ENCODE measurements around the gene ELK1.
"Not testable (repeated sequence)": the region's sequence is repeated elsewhere in the genome, so short reads cannot be mapped to it uniquely, and the experiment has no call there.

ELK1 gene

DNA sequence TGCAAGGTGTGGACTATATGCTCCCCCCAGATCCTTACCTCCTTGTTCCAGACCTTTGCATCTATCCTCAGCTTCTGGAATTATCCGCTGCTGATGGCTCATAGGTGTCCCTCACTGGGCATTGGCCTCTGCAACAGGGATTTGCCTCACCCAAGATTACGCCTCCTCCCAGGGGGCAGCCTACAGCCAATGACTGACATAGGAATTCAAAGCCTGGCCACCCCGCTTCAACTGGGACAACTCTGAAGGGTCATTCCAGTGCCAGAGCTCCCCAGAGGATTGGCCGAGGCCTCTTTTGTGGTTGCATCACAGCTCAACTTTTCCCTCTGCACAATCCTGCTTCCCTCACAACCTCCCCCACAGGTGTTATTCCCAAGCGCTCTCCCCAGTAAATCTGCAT is 35.7 kb downstream of the ELK1 start:
- no peak for FAIRE-seq
- no peak for DNase-seq (ENCODE audit: insufficient read length, low spot score)

- no peak for DNase-seq (ENCODE audit: insufficient read length, low spot score)
- FAIRE-seq: no peak
These were observed 37.3 kb downstream of the ELK1 start for GRCh38 chrX:47613082-47613481.

GRCh38 chrX:47612418-47612817 is 37.9 kb downstream of the ELK1 start:
- no peak for DNase-seq (ENCODE audit: insufficient read length, low spot score)
- FAIRE-seq: no peak

DNA sequence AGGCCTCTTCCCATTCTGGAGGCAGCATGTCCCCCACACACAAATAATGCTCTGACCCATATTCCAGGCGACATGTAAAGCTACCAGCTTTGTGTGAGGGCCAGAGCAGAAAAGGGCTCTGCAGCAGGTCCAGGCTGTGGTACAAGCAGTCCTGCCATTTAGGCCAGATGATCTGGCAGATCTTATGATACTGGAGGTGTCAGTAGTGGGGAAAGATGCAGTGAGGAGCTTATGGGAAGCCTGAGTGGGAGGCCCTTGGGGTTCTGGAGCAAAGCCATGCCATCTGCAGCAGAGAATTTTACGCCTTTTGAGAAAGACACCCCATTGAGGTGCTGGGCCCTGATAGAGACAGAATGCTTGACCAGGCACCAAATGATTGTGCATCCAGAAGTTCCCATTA is 38.4 kb downstream of the ELK1 start:
- FAIRE-seq (no peak), DNase-seq (ENCODE audit: insufficient read length, low spot score) (no peak)

GRCh38 chrX:47611489-47611888 is 38.9 kb downstream of the ELK1 start:
- FAIRE-seq (no peak), DNase-seq (ENCODE audit: insufficient read length, low spot score) (no peak)

DNA sequence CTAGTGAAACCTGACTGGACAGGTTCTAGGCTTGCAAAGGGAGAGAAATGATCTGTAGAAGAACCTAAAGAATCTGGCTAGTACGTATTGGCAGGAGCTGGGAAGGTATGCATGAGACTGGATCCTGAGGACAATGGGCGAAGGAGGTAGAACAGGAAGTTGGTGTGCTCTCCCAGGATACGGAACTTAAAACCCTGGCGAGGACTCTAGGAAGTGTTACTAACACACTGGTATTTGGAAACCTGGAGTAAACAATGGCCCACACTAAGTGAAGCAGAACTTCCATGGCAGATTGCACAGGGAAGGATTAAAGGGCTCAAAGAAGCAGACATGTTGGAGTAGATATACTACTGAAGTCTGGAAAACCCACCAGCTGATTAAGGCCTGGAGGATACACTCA is 39.9 kb downstream of the ELK1 start:
- FAIRE-seq: no peak
- DNase-seq (ENCODE audit: insufficient read length, low spot score): no peak

GRCh38 chrX:47608130-47608810 is 42.1 kb downstream of the ELK1 start:
- FAIRE-seq: no peak
- no peak for DNase-seq (ENCODE audit: insufficient read length, low spot score)

- FAIRE-seq: no peak
- no peak for DNase-seq (ENCODE audit: insufficient read length, low spot score)
These were observed 43.3 kb downstream of the ELK1 start for GRCh38 chrX:47607091-47607490.

- DNase-seq (ENCODE audit: insufficient read length, low spot score) (no peak), FAIRE-seq (no peak)
These were observed 45.3 kb downstream of the ELK1 start for GRCh38 chrX:47605024-47605423.

GRCh38 chrX:47603125-47603524 is 47.2 kb downstream of the ELK1 start:
- DNase-seq (ENCODE audit: insufficient read length, low spot score); FAIRE-seq: not testable (repeated sequence)

DNA sequence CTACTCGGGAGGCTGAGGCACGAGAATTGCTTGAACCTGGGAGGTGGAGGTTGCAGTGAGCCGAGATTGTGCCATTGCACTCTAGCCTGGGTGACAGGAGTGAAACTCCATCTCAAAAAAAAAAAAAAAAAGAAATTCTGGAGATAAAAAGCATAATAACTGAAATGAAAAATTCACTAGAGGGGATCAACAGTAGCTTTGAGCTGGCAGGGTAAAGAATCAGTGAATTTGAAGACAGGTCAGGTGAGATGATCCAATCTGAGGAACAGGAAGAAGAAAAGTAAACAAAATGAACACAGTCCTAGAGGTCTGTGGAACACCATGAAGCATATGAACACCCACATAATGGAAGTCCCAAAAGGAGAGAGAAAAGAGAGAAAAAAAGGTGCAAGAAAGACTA is 53.1 kb downstream of the ELK1 start:
- no peak for FAIRE-seq
- no peak for DNase-seq (ENCODE audit: insufficient read length, low spot score)

DNA sequence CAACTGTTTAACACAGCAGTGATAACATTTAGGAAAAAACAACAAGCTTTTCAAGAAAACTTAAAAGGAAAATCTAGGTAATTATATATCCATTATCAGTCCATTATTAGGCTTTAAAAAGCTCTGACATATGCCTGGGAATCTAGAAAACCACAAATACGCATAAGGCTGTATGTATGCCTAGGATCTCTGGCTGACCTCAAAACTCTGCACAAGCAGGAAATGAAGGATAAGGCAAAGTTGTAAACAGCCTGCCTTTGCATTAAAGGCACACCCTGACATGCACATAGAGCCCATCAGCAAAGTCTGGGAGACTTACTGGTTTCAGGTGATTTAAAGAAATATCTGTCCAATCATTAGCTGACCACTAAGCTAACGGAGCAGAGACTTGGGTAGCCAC is 54.1 kb downstream of the ELK1 start:
- DNase-seq (ENCODE audit: insufficient read length, low spot score) (no peak), FAIRE-seq (no peak)

- FAIRE-seq (no peak), DNase-seq (ENCODE audit: insufficient read length, low spot score) (no peak)
These were observed 54.6 kb downstream of the ELK1 start for GRCh38 chrX:47595716-47596251.

GRCh38 chrX:47593522-47593921 is 56.8 kb downstream of the ELK1 start:
- DNase-seq (ENCODE audit: insufficient read length, low spot score): no peak
- FAIRE-seq: no peak

GRCh38 chrX:47590984-47591383 is 59.4 kb downstream of the ELK1 start:
- FAIRE-seq: no peak
- DNase-seq (ENCODE audit: insufficient read length, low spot score): no peak

DNA sequence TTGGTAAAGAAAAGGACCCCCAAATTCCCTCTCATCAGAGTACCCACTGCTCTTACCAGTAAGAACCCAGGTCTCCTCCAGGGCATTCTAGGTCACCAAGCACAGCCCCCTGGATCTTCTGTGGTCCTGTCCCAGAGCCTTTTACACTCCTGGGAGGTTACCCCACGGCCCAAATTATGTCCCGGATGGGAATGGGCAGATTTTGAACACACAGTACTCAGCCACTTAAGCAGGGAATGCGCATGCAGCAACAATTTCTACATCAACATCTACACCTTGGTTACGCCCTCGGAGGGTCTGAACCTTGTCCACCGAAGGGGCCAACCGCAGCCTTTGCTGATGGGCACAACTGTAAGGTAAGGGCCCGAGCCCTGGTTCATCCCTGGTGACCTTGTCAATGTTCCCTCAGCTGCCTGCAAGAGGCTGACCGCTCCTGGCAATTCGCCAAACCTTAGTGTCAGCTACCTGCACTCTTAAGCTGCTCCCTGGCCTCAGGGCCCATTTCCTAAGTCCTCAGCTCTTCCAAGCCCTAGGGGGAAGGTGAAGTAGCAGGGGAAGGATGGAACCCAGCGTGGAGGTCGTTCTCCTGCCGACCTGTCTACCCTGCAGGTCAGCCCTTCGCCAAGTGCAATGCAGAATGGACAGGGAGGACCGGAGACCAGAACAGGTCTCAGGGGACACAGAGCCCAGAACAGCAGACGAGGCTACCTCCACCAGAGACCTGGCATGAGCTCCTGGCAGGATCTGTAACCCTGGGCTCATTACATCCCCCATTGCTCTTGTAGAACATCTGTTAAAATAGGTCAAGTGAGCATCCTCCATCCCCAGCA is 62.2 kb downstream of the ELK1 start:
- no peak for FAIRE-seq
- DNase-seq (ENCODE audit: insufficient read length, low spot score): no peak

- no peak for FAIRE-seq
- no peak for DNase-seq (ENCODE audit: insufficient read length, low spot score)
These were observed 63.1 kb downstream of the ELK1 start for GRCh38 chrX:47587091-47587891.

DNA sequence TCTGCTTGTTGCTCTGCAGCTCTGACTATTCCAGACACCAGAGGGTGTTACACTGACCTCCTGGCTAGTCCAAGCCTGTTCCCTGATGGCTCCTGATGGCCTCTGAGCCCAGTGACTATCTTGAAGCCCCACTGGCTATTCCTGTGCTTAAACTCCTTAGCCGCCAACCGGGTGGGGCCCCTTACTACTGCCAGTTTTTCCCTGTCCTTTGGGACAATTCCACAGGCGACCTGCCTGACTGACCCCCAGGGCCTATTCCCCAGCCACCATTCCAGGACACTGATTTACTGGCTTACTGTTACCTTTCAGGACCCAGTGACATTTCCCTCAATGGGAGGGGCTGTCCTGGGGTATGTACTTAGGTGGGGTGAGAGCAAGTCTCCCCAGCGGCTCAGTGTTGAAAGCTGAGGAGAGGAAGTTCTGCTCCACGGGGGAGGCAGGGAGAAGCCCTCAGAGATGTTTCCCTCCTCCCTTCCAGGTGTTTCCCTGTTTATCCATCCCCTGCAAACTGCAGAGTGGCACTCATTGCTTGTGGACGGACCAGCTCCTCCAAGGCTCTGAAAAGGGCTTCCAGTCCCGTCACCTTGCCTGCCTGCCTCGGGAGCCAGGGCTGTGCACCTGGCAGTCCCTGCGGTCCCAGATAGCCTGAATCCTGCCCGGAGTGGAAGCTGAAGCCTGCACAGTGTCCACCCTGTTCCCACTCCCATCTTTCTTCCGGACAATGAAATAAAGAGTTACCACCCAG is 64.1 kb downstream of the ELK1 start:
- no peak for FAIRE-seq
- no peak for DNase-seq (ENCODE audit: insufficient read length, low spot score)

All from HTR-8/SVneo (cell line).